ENCODE results near the gene ADAMTS2. TPM values are rescaled to one million over a fixed set of nuclear protein-coding genes. Genes with fewer than 3 reads are reported as not detected.

The ADAMTS2 gene
- total and polyA plus RNA-seq, 7 experiments from 2014 or later: not detected

GRCh38 chr5:179272326-179273072 is 72.8 kb downstream of the ADAMTS2 start:
- no peaks in the 10 kb centered on the region for H3K36me3 ChIP-seq (ENCODE audit: control insufficient read depth in 2 of 3, insufficient read depth in 3 of 3, low read length in 3 of 3)
- peaks cover 0 to 3% (median 0%) of the 10 kb centered on the region in 5 donors for H3K27me3 Mint-ChIP-seq
- intact Hi-C loops (cut with micrococcal nuclease): no loop called here
- H3K27ac ChIP-seq (ENCODE audit: low read depth, low read length): no peak overlapping the region
- ATAC-seq (no peak), DNase-seq (no peak)
- CTCF ChIA-PET: no interaction called here
- H3K9me3 ChIP-seq (ENCODE audit: control insufficient read depth in 2 of 3, low read length in 3 of 3): no peaks in the 10 kb centered on the region
- no peaks in the 10 kb centered on the region for H3K36me3 Mint-ChIP-seq
- H3K9me3 Mint-ChIP-seq: no peaks in the 10 kb centered on the region
- POLR2A ChIA-PET: no interaction called here
- H3K4me3 ChIP-seq (ENCODE audit: low read length): no peak overlapping the region
- H3K4me1 ChIP-seq (ENCODE audit: control insufficient read depth in 2 of 2, insufficient read depth in 2 of 2, low read length in 2 of 2): no peaks in the 10 kb centered on the region
- no peaks in the 10 kb centered on the region for H3K27me3 ChIP-seq (ENCODE audit: control insufficient read depth in 2 of 2, insufficient read depth in 2 of 2, low read length in 2 of 2)
- H3K27ac Mint-ChIP-seq: no peak overlapping the region
- H3K4me3 Mint-ChIP-seq: no peak overlapping the region
- H3K4me1 Mint-ChIP-seq: no peaks in the 10 kb centered on the region

- CTCF ChIA-PET: no interaction called here
- no peaks in the 10 kb centered on the region for H3K4me1 ChIP-seq (ENCODE audit: control insufficient read depth in 2 of 2, insufficient read depth in 2 of 2, low read length in 2 of 2)
- Mint-ChIP-seq H3K36me3 (no peaks in the 10 kb centered on the region), H3K4me3 (no peak overlapping the region), H3K4me1 (no peaks in the 10 kb centered on the region), H3K9me3 (no peaks in the 10 kb centered on the region), H3K27ac (no peak overlapping the region), H3K27me3 (peaks cover 0 to 3% (median 0%) of the 10 kb centered on the region in 5 donors)
- no peaks in the 10 kb centered on the region for H3K36me3 ChIP-seq (ENCODE audit: control insufficient read depth in 2 of 3, insufficient read depth in 3 of 3, low read length in 3 of 3)
- H3K4me3 ChIP-seq (ENCODE audit: low read length): no peak overlapping the region
- no peak overlapping the region for H3K27ac ChIP-seq (ENCODE audit: low read depth, low read length)
- H3K9me3 ChIP-seq (ENCODE audit: control insufficient read depth in 2 of 3, low read length in 3 of 3): no peaks in the 10 kb centered on the region
- intact Hi-C loops (cut with micrococcal nuclease): no loop called here
- DNase-seq: no peak
- H3K27me3 ChIP-seq (ENCODE audit: control insufficient read depth in 2 of 2, insufficient read depth in 2 of 2, low read length in 2 of 2): no peaks in the 10 kb centered on the region
- ATAC-seq: no peak
- POLR2A ChIA-PET: no interaction called here
Measured at GRCh38 chr5:179271821-179272325, 73.4 kb downstream of the ADAMTS2 start.

GRCh38 chr5:179271428-179271734 is 73.9 kb downstream of the ADAMTS2 start:
- H3K36me3 ChIP-seq (ENCODE audit: control insufficient read depth in 2 of 3, insufficient read depth in 3 of 3, low read length in 3 of 3): no peaks in the 10 kb centered on the region
- POLR2A ChIA-PET: no interaction called here
- no peaks in the 10 kb centered on the region for H3K4me1 ChIP-seq (ENCODE audit: control insufficient read depth in 2 of 2, insufficient read depth in 2 of 2, low read length in 2 of 2)
- no peaks in the 10 kb centered on the region for H3K9me3 ChIP-seq (ENCODE audit: control insufficient read depth in 2 of 3, low read length in 3 of 3)
- Mint-ChIP-seq H3K4me3 (no peak overlapping the region), H3K4me1 (no peaks in the 10 kb centered on the region), H3K36me3 (no peaks in the 10 kb centered on the region), H3K27me3 (peaks cover 0 to 3% (median 0%) of the 10 kb centered on the region in 5 donors), H3K9me3 (no peaks in the 10 kb centered on the region), H3K27ac (no peak overlapping the region)
- no peak overlapping the region for H3K4me3 ChIP-seq (ENCODE audit: low read length)
- intact Hi-C loops (cut with micrococcal nuclease): no loop called here
- DNase-seq (no peak), ATAC-seq (no peak)
- H3K27me3 ChIP-seq (ENCODE audit: control insufficient read depth in 2 of 2, insufficient read depth in 2 of 2, low read length in 2 of 2): no peaks in the 10 kb centered on the region
- CTCF ChIA-PET: no interaction called here
- H3K27ac ChIP-seq (ENCODE audit: low read depth, low read length): no peak overlapping the region

GRCh38 chr5:179270581-179271427 is 74.5 kb downstream of the ADAMTS2 start:
- no peaks in the 10 kb centered on the region for H3K9me3 ChIP-seq (ENCODE audit: control insufficient read depth in 2 of 3, low read length in 3 of 3)
- H3K9me3 Mint-ChIP-seq: no peaks in the 10 kb centered on the region
- POLR2A ChIA-PET: no interaction called here

GRCh38 chr5:179269781-179270543 is 75.3 kb downstream of the ADAMTS2 start:
- H3K4me3 Mint-ChIP-seq: no peak overlapping the region
- no peaks in the 10 kb centered on the region for H3K36me3 ChIP-seq (ENCODE audit: control insufficient read depth in 2 of 3, insufficient read depth in 3 of 3, low read length in 3 of 3)
- H3K4me3 ChIP-seq (ENCODE audit: low read length): no peak overlapping the region
- H3K27ac ChIP-seq (ENCODE audit: low read depth, low read length): no peak overlapping the region
- peaks cover 0 to 3% (median 0%) of the 10 kb centered on the region in 5 donors for H3K27me3 Mint-ChIP-seq
- H3K27me3 ChIP-seq (ENCODE audit: control insufficient read depth in 2 of 2, insufficient read depth in 2 of 2, low read length in 2 of 2): no peaks in the 10 kb centered on the region
- DNase-seq: peak in 1 of 9 donors; percentile 1
- CTCF ChIA-PET: no interaction called here
- no peak overlapping the region for H3K27ac Mint-ChIP-seq
- POLR2A ChIA-PET: no interaction called here
- H3K9me3 Mint-ChIP-seq: no peaks in the 10 kb centered on the region
- H3K36me3 Mint-ChIP-seq: no peaks in the 10 kb centered on the region
- H3K9me3 ChIP-seq (ENCODE audit: control insufficient read depth in 2 of 3, low read length in 3 of 3): no peaks in the 10 kb centered on the region
- no peak for ATAC-seq
- no peaks in the 10 kb centered on the region for H3K4me1 ChIP-seq (ENCODE audit: control insufficient read depth in 2 of 2, insufficient read depth in 2 of 2, low read length in 2 of 2)
- intact Hi-C loops (cut with micrococcal nuclease): no loop called here
- H3K4me1 Mint-ChIP-seq: no peaks in the 10 kb centered on the region

More at GRCh38 chr5:179270581-179271427, 74.5 kb downstream of the ADAMTS2 start:
- no peak for ATAC-seq
- Histone ChIP-seq H3K27me3 (ENCODE audit: control insufficient read depth in 2 of 2, insufficient read depth in 2 of 2, low read length in 2 of 2) (no peaks in the 10 kb centered on the region), H3K4me3 (ENCODE audit: low read length) (no peak overlapping the region), H3K4me1 (ENCODE audit: control insufficient read depth in 2 of 2, insufficient read depth in 2 of 2, low read length in 2 of 2) (no peaks in the 10 kb centered on the region), H3K27ac (ENCODE audit: low read depth, low read length) (no peak overlapping the region), H3K36me3 (ENCODE audit: control insufficient read depth in 2 of 3, insufficient read depth in 3 of 3, low read length in 3 of 3) (no peaks in the 10 kb centered on the region)
- H3K27me3 Mint-ChIP-seq: peaks cover 0 to 3% (median 0%) of the 10 kb centered on the region in 5 donors
- no peaks in the 10 kb centered on the region for H3K36me3 Mint-ChIP-seq
- DNase-seq: no peak
- intact Hi-C loops (cut with micrococcal nuclease): no loop called here
- no peak overlapping the region for H3K27ac Mint-ChIP-seq
- CTCF ChIA-PET: no interaction called here
- no peak overlapping the region for H3K4me3 Mint-ChIP-seq
- no peaks in the 10 kb centered on the region for H3K4me1 Mint-ChIP-seq

GRCh38 chr5:179268966-179269693 is 76.1 kb downstream of the ADAMTS2 start:
- Histone ChIP-seq H3K27me3 (ENCODE audit: control insufficient read depth in 2 of 2, insufficient read depth in 2 of 2, low read length in 2 of 2) (no peaks in the 10 kb centered on the region), H3K27ac (ENCODE audit: low read depth, low read length) (no peak overlapping the region), H3K9me3 (ENCODE audit: control insufficient read depth in 2 of 3, low read length in 3 of 3) (no peaks in the 10 kb centered on the region), H3K36me3 (ENCODE audit: control insufficient read depth in 2 of 3, insufficient read depth in 3 of 3, low read length in 3 of 3) (no peaks in the 10 kb centered on the region), H3K4me3 (ENCODE audit: low read length) (no peak overlapping the region), H3K4me1 (ENCODE audit: control insufficient read depth in 2 of 2, insufficient read depth in 2 of 2, low read length in 2 of 2) (no peaks in the 10 kb centered on the region)
- intact Hi-C loops (cut with micrococcal nuclease): no loop called here
- Mint-ChIP-seq H3K9me3 (no peaks in the 10 kb centered on the region), H3K4me1 (no peaks in the 10 kb centered on the region), H3K36me3 (no peaks in the 10 kb centered on the region), H3K27ac (no peak overlapping the region), H3K4me3 (no peak overlapping the region), H3K27me3 (peaks cover 0 to 3% (median 0%) of the 10 kb centered on the region in 5 donors)
- ATAC-seq (no peak), DNase-seq (peak in 1 of 9 donors; percentile 4)
- CTCF ChIA-PET: no interaction called here
- POLR2A ChIA-PET: no interaction called here

All from naive thymus-derived CD4-positive, alpha-beta T cell (primary cell).